Fibroblast of lung (primary cell): Measurements from ENCODE around the gene INF2.

Source experiments
- CTCF ChIP-seq, 2 donors: IDR thresholded peaks in 1 of 2; conservative IDR thresholded peaks in 1 of 2; 1 replicate in 1 of 2; 2 replicates in 1 of 2; pipeline ENCODE4 v1.5.1; 2011 to 2012; ENCODE audit warnings: low read length in 2 of 2, control low read depth in 1 of 2, inconsistent platforms in 1 of 2, low read depth in 1 of 2, mild to moderate bottlenecking in 1 of 2
- EZH2 ChIP-seq: IDR thresholded peaks from 2 replicates; pipeline ENCODE4 v1.5.1; 2012; ENCODE audit warnings: low read length, control low read depth, mild to moderate bottlenecking; ENCODE audit errors: missing control alignments

- no peak for TF ChIP-seq CTCF (conservative IDR thresholded peaks at IDR 0.05 in 1 of 2, IDR thresholded peaks at IDR 0.05 in 1 of 2; ENCODE audit: low read depth in 1 of 2, low read length in 2 of 2)
- no peak for TF ChIP-seq EZH2
Observed at GRCh38 chr14:104664107-104664506, 25.3 kb upstream of the INF2 start.
